ENCODE data around the gene MIA.
"Not testable (repeated sequence)": the region's sequence is repeated elsewhere in the genome, so short reads cannot be mapped to it uniquely, and the experiment has no call there.

GRCh38 chr19:40826699-40827385 is 51.5 kb downstream of the MIA start:
- TF ChIP-seq ZNF384 (IDR thresholded peaks at IDR 0.05; ENCODE audit: low read depth, low read length); ZNF512 (tag; IDR thresholded peaks at IDR 0.05); BRD9 (IDR thresholded peaks at IDR 0.05; ENCODE audit: low read depth, partially characterized antibody); ZNF140 (CRISPR knock-in tag; IDR thresholded peaks at IDR 0.05); RFX5 (IDR thresholded peaks at IDR 0.05; ENCODE audit: low read depth, low read length); SAP30 (IDR thresholded peaks at IDR 0.05; ENCODE audit: borderline replicate concordance, insufficient read depth, low read depth, low read length, poor library complexity, severe bottlenecking); MIER1 (IDR thresholded peaks at IDR 0.05; ENCODE audit: low read depth); POLR2A (conservative IDR thresholded peaks at IDR 0.05); RAD21 (CRISPR knock-in tag; conservative IDR thresholded peaks at IDR 0.05 in 1 of 2, IDR thresholded peaks at IDR 0.05 in 1 of 2): not testable (repeated sequence)

Measured in K562 (cell line).